A549 (cell line): ENCODE data around the gene PXDN. TPM values are rescaled to one million over a fixed set of nuclear protein-coding genes. Genes with fewer than 3 reads are reported as not detected.

Experiments
- ATAC-seq, 2 experiments: fragments of 200-7000 bp in 1 of 2; fragments of >200 bp in 1 of 2; cut with Nextera tagmentation in 1 of 2; cut with Tn5 transposase in 1 of 2; 3 replicates each; pipeline versions ENCODE4 v1.8.0 to v1.9.1; 2018 to 2020; ENCODE audit warnings: mild to moderate bottlenecking in 1 of 2, moderate library complexity in 1 of 2
- CTCF ChIA-PET: fragments of 300-600 bp; sonication (Branson Sonifier 250); formaldehyde crosslinking; extraction: SDS; loops from one replicate; lab custom pipeline; 2021; ENCODE audit warnings: antibody characterized with exemption, inconsistent platforms; lab: Yijun Ruan, JAX
- POLR2A ChIA-PET: fragments of 350-600 bp; formaldehyde crosslinking; extraction: SDS; loops from one replicate; lab custom pipeline; 2021; ENCODE audit warnings: antibody characterized with exemption, inconsistent platforms; lab: Yijun Ruan, JAX
- DNase-seq, 2 experiments: peaks; one replicate each; pipeline versions ENCODE4 v3.0.0 to v3.0.0-alpha.2; 2011 to 2016; ENCODE audit warnings: low read depth in 1 of 2, low spot score in 1 of 2
- FAIRE-seq: peaks from 2 replicates; lab custom pipeline; 2011; peaks lifted over from hg19 to GRCh38; lab: Jason Lieb, UNC
- H3K27ac ChIP-seq, 2 experiments: fragments of >200 bp; sonication (Bioruptor Twin); formaldehyde crosslinking; 3 replicates each; pipeline ENCODE4 v1.5.1; 2016 to 2017
- H3K4me1 ChIP-seq: fragments of >200 bp; sonication (Bioruptor Twin); formaldehyde crosslinking; 3 replicates; pipeline ENCODE4 v1.6.1; 2016
- H3K4me2 ChIP-seq: fragments of >200 bp; sonication (Bioruptor Twin); formaldehyde crosslinking; 3 replicates; pipeline ENCODE4 v1.6.1; 2016
- H3K4me3 ChIP-seq: fragments of >200 bp; sonication (Bioruptor Twin); formaldehyde crosslinking; 3 replicates; pipeline ENCODE4 v1.5.1; 2016
- H3K9me3 ChIP-seq: fragments of >200 bp; sonication (Bioruptor Twin); formaldehyde crosslinking; 3 replicates; pipeline ENCODE4 v1.6.1; 2016
- BHLHE40 ChIP-seq: IDR thresholded peaks from 2 replicates; pipeline ENCODE4 v1.6.1; 2012; ENCODE audit warnings: low read depth, low read length, inconsistent platforms
- CBX2 ChIP-seq: fragments of 200-600 bp; sonication (generic); IDR thresholded peaks from 2 replicates; pipeline ENCODE4 v1.6.1; 2016; ENCODE audit warnings: low read depth, mild to moderate bottlenecking, borderline replicate concordance
- CHD4 ChIP-seq: fragments of 200-600 bp; sonication (generic); IDR thresholded peaks from 2 replicates; pipeline ENCODE4 v1.6.1; 2016; ENCODE audit warnings: antibody characterized with exemption, mild to moderate bottlenecking, borderline replicate concordance
- EP300 ChIP-seq, 2 experiments: fragments of >200 bp; sonication (Bioruptor Twin); formaldehyde crosslinking; IDR thresholded peaks; 2 replicates in 1 of 2; 3 replicates in 1 of 2; pipeline ENCODE4 v1.6.1; 2016 to 2017
- FOSL2 ChIP-seq, 2 experiments: fragments of 450-650 bp in 1 of 2; fragments of >200 bp in 1 of 2; sonication (Bioruptor Twin) in 1 of 2; formaldehyde crosslinking; IDR thresholded peaks; 2 replicates each; pipeline versions ENCODE4 v1.5.0 to v1.6.1; 2016 to 2020; ENCODE audit warnings: mild to moderate bottlenecking in 1 of 2, moderate library complexity in 1 of 2
- GATA3 ChIP-seq: IDR thresholded peaks from 2 replicates; pipeline ENCODE4 v1.6.1; 2012; ENCODE audit warnings: borderline replicate concordance
- HEYL ChIP-seq: fragments of 250-450 bp; sonication (Bioruptor Pico); IDR thresholded peaks from 2 replicates; pipeline ENCODE4 v1.8.0; 2021; ENCODE audit warnings: mild to moderate bottlenecking, moderate library complexity
- HMGXB4 ChIP-seq: fragments of 250-450 bp; sonication (Bioruptor Pico); IDR thresholded peaks from 2 replicates; pipeline ENCODE4 v1.5.0; 2021; ENCODE audit warnings: mild to moderate bottlenecking, moderate library complexity, borderline replicate concordance
- JUN ChIP-seq, 2 experiments: fragments of >200 bp; sonication (Bioruptor Twin); formaldehyde crosslinking; IDR thresholded peaks; 2 replicates in 1 of 2; 3 replicates in 1 of 2; pipeline ENCODE4 v1.6.1; 2016 to 2017
- JUNB ChIP-seq: fragments of >200 bp; sonication (Bioruptor Twin); formaldehyde crosslinking; IDR thresholded peaks from 2 replicates; pipeline ENCODE4 v1.6.1; 2016
- KDM1A ChIP-seq: fragments of 200-600 bp; sonication (generic); IDR thresholded peaks from 2 replicates; pipeline ENCODE4 v1.6.1; 2016; ENCODE audit warnings: low read depth, mild to moderate bottlenecking
- MAFK ChIP-seq: fragments of 450-650 bp; IDR thresholded peaks from 2 replicates; pipeline ENCODE4 v1.6.1; 2014; ENCODE audit not compliant: partially characterized antibody
- MAZ ChIP-seq: fragments of 150-350 bp; IDR thresholded peaks from 2 replicates; pipeline ENCODE4 v1.6.1; 2014; ENCODE audit warnings: antibody characterized with exemption, low read depth, low read length, borderline replicate concordance
- MYC ChIP-seq: IDR thresholded peaks from 2 replicates; pipeline ENCODE4 v1.6.1; 2012; ENCODE audit warnings: mild to moderate bottlenecking, inconsistent platforms, low read length, improper control_type of control experiment, borderline replicate concordance
- NFE2L2 ChIP-seq: fragments of 150-350 bp; conservative IDR thresholded peaks from 2 replicates; pipeline ENCODE4 v1.6.1; 2014; ENCODE audit warnings: low read length
- POLR2A ChIP-seq: IDR thresholded peaks from 2 replicates; pipeline ENCODE4 v1.6.1; 2012; ENCODE audit warnings: mild to moderate bottlenecking, low read length
- RCOR1 ChIP-seq: fragments of 150-350 bp; IDR thresholded peaks from 2 replicates; pipeline ENCODE4 v1.6.1; 2014; ENCODE audit warnings: antibody characterized with exemption, low read length, low read depth
- REST ChIP-seq: fragments of 200-600 bp; sonication (generic); IDR thresholded peaks from 2 replicates; pipeline ENCODE4 v1.6.1; 2016; ENCODE audit warnings: antibody characterized with exemption, mild to moderate bottlenecking, moderate library complexity
- RFX5 ChIP-seq: fragments of 450-650 bp; IDR thresholded peaks from 2 replicates; pipeline ENCODE4 v1.7.1; 2014; ENCODE audit warnings: antibody characterized with exemption, mild to moderate bottlenecking, moderate library complexity
- TP53 ChIP-seq: fragments of 250-450 bp; sonication (Bioruptor Pico); IDR thresholded peaks from 2 replicates; pipeline ENCODE4 v1.5.0; 2021; ENCODE audit warnings: mild to moderate bottlenecking, moderate library complexity
- USF2 ChIP-seq: fragments of 450-650 bp; IDR thresholded peaks from 2 replicates; pipeline ENCODE4 v1.6.1; 2014; ENCODE audit warnings: antibody characterized with exemption
- ZSCAN20 ChIP-seq: fragments of 250-450 bp; sonication (Bioruptor Pico); IDR thresholded peaks from 2 replicates; pipeline ENCODE4 v1.8.0; 2022; ENCODE audit warnings: mild to moderate bottlenecking, moderate library complexity
- WGBS: methylation state at CpG from one replicate; pipeline ENCODE4 v1.1.6; 2017; ENCODE audit errors: missing lambda C conversion rate; 5-methylcytosine and 5-hydroxymethylcytosine counted together
- polyA plus RNA-seq, 4 experiments: library from polyadenylated mRNA; depleted of rRNA in 3 of 4; stranded (reverse); fragments of >200 nt; fragmentation: RNase III in 1 of 4; extraction: RNeasy Plus Mini Kit Qiagen cat#74134 plus additional on column Dnase treatment in 1 of 4; gene quantifications; 2 replicates in 3 of 4; 3 replicates in 1 of 4; pipeline ENCODE4 v1.2.3, GENCODE V29; 2011 to 2017
- TF ChIP-seq, protein P1 (sequence below): fragments of >200 bp; sonication (Bioruptor Twin); formaldehyde crosslinking; IDR thresholded peaks from 3 replicates; pipeline ENCODE4 v1.6.1; 2016
- TF ChIP-seq, protein P2 (sequence below): IDR thresholded peaks from 2 replicates; pipeline ENCODE4 v1.6.1; 2012

PXDN gene
- polyA plus RNA-seq, 2 of the 4 experiments (the other 2 are of a cell fraction) = 3.7 to 7.3 TPM

DNA sequence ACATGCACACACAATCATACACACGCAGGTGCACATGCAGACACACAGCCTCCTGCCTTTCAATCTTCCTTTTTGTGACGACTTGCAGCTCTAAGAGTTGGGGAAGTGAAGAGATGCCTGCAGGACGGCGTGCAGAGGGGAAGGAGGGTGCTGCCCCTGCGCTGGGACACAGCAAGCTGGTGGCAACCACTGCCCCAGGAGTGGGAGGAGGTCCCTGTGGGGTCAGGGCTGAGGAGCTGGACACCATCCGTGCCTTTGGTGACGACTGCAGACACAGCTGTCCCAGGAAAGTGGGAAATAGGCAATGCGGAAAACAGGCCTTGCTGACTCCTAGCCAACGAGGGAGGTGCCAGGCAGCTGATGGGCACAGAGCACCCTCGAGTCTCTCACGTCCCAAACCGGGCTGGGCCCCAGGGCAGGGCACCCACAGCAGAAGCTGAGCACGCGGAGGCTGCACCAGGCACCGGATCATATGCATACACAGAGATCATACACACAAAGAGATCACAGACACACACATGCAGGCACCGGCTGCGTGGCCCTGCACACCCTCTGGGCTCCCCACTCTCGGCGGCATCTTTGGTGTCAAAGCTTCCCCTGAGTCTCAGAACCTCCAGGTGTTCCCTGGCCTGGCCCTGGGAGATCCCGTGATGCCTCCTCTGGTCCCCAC is 146.1 kb downstream of the PXDN start:
- Histone ChIP-seq H3K4me2 (no peak overlapping the region), H3K9me3 (peaks cover 5% of the 10 kb centered on the region; the same call in 2 of the 3 replicates), H3K27ac (no peak overlapping the region), H3K4me1 (peaks cover 5% of the 10 kb centered on the region; the same call in 1 of the 3 replicates), H3K4me3 (no peak overlapping the region)
- ATAC-seq = no peak
- no peak for DNase-seq
- CTCF ChIA-PET = interaction anchor here (1.1 to 1.8 kb wide), 4 partner anchors 11 to 219 kb away, joined by 3 to 5 read pairs (median 4); no protein-coding TSS in a partner anchor
- TF ChIP-seq, protein P1, sequence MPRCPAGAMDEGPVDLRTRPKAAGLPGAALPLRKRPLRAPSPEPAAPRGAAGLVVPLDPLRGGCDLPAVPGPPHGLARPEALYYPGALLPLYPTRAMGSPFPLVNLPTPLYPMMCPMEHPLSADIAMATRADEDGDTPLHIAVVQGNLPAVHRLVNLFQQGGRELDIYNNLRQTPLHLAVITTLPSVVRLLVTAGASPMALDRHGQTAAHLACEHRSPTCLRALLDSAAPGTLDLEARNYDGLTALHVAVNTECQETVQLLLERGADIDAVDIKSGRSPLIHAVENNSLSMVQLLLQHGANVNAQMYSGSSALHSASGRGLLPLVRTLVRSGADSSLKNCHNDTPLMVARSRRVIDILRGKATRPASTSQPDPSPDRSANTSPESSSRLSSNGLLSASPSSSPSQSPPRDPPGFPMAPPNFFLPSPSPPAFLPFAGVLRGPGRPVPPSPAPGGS = no peak
- TF ChIP-seq FOSL2 (IDR thresholded peaks at IDR 0.05) (no peak), FOSL2 (CRISPR knock-in tag; IDR thresholded peaks at IDR 0.05) (no peak), ZSCAN20 (no peak), MAZ (no peak), JUNB (no peak), BHLHE40 (no peak), REST (no peak), CHD4 (no peak), MAFK (no peak), POLR2A (no peak), CBX2 (no peak)
- POLR2A ChIA-PET = no interaction called here
- WGBS = 52% methylated on average over 18 of the region's 20 CpGs
- no peak for FAIRE-seq

- CTCF ChIA-PET = interaction anchor here (1.3 kb wide), 1 partner anchor 156 kb away, joined by 3 read pairs; no protein-coding TSS in a partner anchor
- no peak for TF ChIP-seq HEYL (CRISPR knock-in tag)
- TF ChIP-seq, protein P2, sequence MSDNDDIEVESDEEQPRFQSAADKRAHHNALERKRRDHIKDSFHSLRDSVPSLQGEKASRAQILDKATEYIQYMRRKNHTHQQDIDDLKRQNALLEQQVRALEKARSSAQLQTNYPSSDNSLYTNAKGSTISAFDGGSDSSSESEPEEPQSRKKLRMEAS = no peak
- TF ChIP-seq KDM1A = no peak
- TF ChIP-seq EP300 (IDR thresholded peaks at IDR 0.05) = no peak
- FAIRE-seq (no peak), ATAC-seq (no peak), DNase-seq (no peak)
- H3K4me1 ChIP-seq = no peaks in the 10 kb centered on the region
- H3K27ac ChIP-seq = no peak overlapping the region
- H3K4me2 ChIP-seq = no peak overlapping the region
- H3K9me3 ChIP-seq = peaks cover 5% of the 10 kb centered on the region; the same call in 2 of the 3 replicates
- POLR2A ChIA-PET = no interaction called here
- no peak overlapping the region for H3K4me3 ChIP-seq
- 87% methylated on average over 14 of the region's 14 CpGs for WGBS
Measured at GRCh38 chr2:1595274-1595673, 149.0 kb downstream of the PXDN start.

DNA sequence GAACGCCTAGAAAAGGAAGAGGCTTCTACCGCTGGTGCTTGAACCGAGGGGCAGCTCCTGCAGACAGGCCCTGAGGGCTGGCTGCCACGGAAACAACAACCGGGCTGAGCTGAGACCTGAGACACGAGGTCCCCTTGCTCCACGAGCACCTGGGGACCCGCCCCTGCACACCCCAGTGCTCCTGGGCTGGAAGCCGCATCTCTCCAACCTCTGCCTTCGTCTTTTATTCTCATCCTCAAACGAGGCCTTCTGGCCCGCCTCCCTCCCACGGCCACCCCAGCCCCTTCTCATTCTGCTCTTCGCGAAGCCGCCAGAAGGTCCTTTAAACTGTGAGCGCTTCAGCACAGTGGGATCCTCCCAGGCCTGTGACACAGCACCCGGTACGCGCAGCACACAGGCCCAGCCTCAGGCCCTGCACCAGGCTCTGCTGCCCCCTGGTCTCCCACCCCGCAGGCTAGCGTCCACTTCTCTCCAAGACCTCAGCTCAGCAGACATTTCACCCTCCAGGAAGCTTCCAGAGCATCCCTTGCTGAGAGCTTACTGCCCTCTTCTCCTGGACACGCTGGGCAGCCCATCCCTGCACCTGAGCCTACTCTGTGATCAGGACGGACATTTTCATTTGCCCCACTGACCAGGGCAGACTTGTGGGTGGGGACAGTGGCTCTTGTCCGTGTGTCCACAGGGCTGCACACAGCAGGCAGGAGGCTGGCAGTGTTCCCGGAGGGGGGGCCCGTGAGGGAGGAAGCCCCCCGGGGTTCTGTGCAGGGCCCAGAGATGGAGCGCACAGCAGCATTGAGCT is 149.7 kb downstream of the PXDN start:
- no peak overlapping the region for H3K4me3 ChIP-seq
- 72% methylated on average over 27 of the region's 29 CpGs for WGBS
- ChIA-PET POLR2A (interaction anchor here (0.6 kb wide), 1 partner anchor 218 kb away, joined by 3 read pairs; no protein-coding TSS in a partner anchor), CTCF (interaction anchor here (1.3 to 3.0 kb wide), 2 partner anchors 157 to 223 kb away, joined by 3 to 7 read pairs; no protein-coding TSS in a partner anchor)
- no peaks in the 10 kb centered on the region for H3K4me1 ChIP-seq
- no peak overlapping the region for H3K27ac ChIP-seq
- no peak overlapping the region for H3K4me2 ChIP-seq
- DNase-seq (no peak), FAIRE-seq (no peak), ATAC-seq (peak in 1 of 2 experiments; percentile 15; a peak in 1 of 6 replicates)
- peaks cover 5% of the 10 kb centered on the region; the same call in 2 of the 3 replicates for H3K9me3 ChIP-seq
- no peak for TF ChIP-seq USF2
- no peak for TF ChIP-seq RFX5
- TF ChIP-seq ZSCAN20 = no peak
- no peak for TF ChIP-seq TP53 (CRISPR knock-in tag)
- no peak for TF ChIP-seq JUN (IDR thresholded peaks at IDR 0.05)
- TF ChIP-seq RCOR1 = no peak
- no peak for TF ChIP-seq HMGXB4 (CRISPR knock-in tag)
- no peak for TF ChIP-seq MYC
- TF ChIP-seq CHD4 = no peak
- no peak for TF ChIP-seq GATA3
- TF ChIP-seq NFE2L2 = no peak
- TF ChIP-seq JUNB = no peak
